Skin epidermis (tissue), 12 donors: Measurements from ENCODE around the gene RASIP1.
"Not testable (repeated sequence)": the region's sequence is repeated elsewhere in the genome, so short reads cannot be mapped to it uniquely, and the experiment has no call there.

ENCODE experiments used
- H3K27ac ChIP-seq, 21 experiments: fragments of 200-600 bp; sonication (generic) in 11 of 21; one replicate each; pipeline ENCODE4 v1.5.0; 2020; ENCODE audit warnings: mild to moderate bottlenecking in 3 of 21, inconsistent platforms in 2 of 21, moderate library complexity in 2 of 21
- H3K4me3 ChIP-seq, 7 experiments: fragments of 200-600 bp; sonication (generic) in 2 of 7; one replicate each; pipeline ENCODE4 v1.5.0; 2020; ENCODE audit warnings: inconsistent platforms in 2 of 7, mild to moderate bottlenecking in 2 of 7, moderate library complexity in 1 of 7

Gene RASIP1

GRCh38 chr19:48686088-48686487, 54.3 kb downstream of the RASIP1 start:
- Histone ChIP-seq H3K27ac (peak overlapping the region in 1 of 21 experiments; percentile 11), H3K4me3 (no peak overlapping the region)

DNA sequence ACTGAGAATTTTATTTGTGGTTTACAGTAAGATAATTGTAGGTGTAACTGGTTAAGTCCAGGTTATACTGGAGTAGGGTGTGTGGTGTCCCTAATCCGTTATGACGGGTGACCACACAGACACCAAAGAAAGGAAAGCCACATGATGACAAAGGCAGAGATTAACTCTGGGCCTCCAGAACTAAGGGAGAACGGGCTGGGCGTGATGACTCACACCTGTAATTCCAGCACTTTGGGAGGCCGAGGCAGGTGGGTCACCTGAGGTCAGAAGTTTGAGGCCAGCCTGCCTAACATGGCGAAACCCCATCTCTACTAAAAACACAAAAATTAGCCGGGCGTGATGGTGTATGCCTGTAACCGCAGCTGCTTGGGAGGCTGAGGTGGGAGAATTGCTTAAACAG, 54.8 kb downstream of the RASIP1 start:
- H3K27ac ChIP-seq = peak overlapping the region in 1 of 21 experiments; percentile 11
- H3K4me3 ChIP-seq = no peak overlapping the region

DNA sequence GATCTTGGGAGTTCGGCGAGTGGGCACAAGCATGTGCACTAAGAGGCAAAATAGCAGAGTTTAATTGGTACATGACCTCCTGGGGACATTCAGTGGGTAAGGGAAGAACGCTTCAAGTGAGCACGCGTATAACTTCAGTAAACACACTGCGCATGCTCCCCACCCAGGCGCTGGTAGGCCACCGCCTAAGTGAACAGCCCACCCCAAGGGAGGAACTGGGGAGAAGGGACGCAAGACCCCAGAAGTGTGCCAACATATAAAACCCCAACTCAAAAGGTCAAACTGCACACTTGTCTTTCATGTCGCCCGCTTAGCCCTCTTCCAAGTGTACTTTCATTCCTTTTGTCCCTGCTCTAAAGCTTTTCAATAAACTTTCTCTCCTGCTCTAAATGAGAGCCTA, 57.1 kb downstream of the RASIP1 start:
- Histone ChIP-seq H3K27ac (peak overlapping the region in 1 of 21 experiments; percentile 6), H3K4me3 (no peak overlapping the region)

DNA sequence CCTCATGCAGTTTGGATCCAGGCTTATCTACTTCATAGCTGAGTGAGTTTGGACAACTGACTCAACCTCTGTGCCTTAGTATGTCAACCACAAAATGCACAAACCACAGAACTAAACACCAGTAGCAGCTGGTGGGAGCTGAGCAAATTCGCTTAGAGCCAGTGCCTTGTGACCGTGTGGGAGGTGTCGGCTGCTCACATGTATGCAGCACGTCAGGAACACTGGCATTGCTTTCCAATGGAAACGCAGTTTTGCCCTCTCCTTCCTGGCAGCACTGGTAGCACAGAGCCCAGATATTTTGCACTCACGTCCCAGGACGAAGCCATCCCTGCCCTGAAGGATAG, 59.3 kb downstream of the RASIP1 start:
- H3K27ac ChIP-seq = peak overlapping the region in 1 of 21 experiments; percentile 54

DNA sequence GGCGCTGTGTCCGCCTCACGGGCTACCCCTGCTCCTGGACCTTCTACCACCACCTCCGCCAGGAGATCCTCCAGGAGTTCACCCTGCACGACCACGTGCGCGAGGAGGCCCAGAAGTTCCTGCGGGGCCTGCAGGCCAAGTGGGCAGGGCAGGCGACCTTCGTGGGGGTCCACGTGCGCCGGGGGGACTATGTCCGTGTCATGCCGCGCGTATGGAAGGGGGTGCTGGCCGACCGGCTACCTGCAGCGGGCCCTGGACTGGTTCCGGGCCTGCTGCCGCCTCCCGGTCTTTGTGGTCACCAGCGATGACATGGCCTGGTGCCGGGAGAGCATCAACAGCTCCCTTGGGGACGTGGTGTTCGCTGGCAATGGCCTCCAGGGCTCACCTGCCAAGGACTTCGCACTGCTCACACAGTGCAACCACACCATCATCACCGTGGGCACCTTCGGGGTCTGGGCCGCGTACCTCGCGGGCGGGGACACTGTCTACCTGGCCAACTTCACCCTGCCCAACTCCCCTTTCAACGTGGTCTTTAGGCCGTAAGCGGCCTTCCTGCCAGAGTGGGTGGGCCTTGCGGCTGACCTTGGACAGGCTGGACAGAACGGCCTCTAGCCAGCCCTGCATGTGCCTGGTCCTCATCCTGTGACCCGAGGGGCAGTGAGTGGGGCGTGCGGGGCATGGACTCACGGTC, 59.8 kb downstream of the RASIP1 start:
- no peak overlapping the region for H3K4me3 ChIP-seq
- peak overlapping the region in 2 of 21 experiments; percentile 12 to 54 for H3K27ac ChIP-seq

More for the DNA sequence above, 59.3 kb downstream of the RASIP1 start:
- H3K4me3 ChIP-seq = no peak overlapping the region

DNA sequence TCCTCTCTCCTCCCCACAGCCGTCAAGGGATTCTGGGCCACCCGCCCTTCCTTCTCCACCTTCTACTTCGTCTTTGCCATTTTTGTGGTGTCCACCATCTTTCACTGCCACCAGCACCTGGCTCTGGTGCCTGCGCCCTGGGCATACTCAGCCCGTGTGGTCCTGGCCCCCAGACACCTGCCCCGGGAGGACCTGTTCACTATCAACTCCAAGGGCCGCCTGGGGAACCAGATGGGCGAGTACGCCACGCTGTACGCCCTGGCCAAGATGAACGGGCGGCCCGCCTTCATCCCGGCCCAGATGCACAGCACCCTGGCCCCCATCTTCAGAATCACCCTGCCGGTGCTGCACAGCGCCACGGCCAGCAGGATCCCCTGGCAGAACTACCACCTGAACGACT, 60.4 kb downstream of the RASIP1 start:
- not testable (repeated sequence) for H3K27ac ChIP-seq, H3K4me3 ChIP-seq

GRCh38 chr19:48678201-48678600, 62.2 kb downstream of the RASIP1 start:
- Histone ChIP-seq H3K4me3 (no peak overlapping the region), H3K27ac (peak overlapping the region in 3 of 21 experiments; percentile 3 to 65 (median 33))

- Histone ChIP-seq H3K4me3 (no peak overlapping the region), H3K27ac (peak overlapping the region in 10 of 21 experiments; percentile 7 to 68 (median 48))
These were observed 63.5 kb downstream of the RASIP1 start for GRCh38 chr19:48676887-48677286.

DNA sequence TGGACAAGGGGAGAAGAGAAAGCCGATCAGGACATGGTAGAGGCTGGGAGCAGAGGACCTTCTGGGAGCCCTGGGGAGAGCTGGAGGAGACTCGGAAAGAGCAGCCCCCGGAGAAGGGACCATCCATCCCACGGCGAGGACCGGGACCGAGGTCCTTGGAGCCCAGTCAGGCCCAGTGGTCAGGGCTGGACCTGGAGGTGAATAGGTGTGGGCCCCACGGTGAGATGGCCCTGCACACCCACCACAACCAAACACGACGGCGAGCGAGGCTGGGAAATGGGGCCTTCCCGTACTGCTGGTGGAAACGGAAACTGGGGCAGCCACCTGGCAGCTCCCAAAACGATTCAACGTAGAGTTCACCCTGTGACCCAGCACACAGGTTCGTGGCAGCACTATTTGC, 63.9 kb downstream of the RASIP1 start:
- no peak overlapping the region for H3K4me3 ChIP-seq
- peak overlapping the region in 13 of 21 experiments; percentile 24 to 72 (median 62) for H3K27ac ChIP-seq

- H3K4me3 ChIP-seq = no peak overlapping the region
- H3K27ac ChIP-seq = peak overlapping the region in 3 of 21 experiments; percentile 64 to 72 (median 68)
These were observed 65.2 kb downstream of the RASIP1 start for GRCh38 chr19:48674921-48675824.

DNA sequence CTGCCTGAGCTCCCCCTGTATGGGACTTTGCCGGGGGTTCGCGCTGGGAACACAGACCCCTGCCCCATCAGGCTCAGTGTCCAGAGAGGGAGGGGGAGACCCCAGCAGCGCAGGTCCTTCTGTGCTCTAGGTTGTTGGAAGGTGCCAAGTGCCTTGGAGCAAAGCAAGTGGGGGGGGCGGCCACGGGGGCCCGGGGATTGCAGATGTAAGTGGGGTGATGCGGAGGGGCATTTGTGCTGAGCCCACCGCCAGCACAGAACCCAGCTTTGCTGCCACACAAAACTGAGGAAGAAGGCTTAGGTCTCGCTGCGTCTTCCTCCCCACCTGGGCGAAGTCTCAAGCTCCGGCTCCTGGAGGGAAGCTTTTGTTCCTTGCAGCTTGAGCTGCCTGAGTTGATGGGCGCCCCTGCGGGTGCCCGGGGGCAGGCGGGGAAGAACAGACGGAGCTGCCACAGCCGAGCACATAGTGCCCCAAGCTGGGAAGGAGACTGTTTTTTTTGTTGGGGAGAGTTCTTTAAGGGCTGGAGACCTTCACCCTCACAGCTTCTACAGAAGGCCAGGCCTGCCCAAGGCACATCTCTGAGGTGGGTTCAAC, 66.1 kb downstream of the RASIP1 start:
- H3K27ac ChIP-seq = no peak overlapping the region

GRCh38 chr19:48673436-48674100, 66.8 kb downstream of the RASIP1 start:
- Histone ChIP-seq H3K4me3 (no peak overlapping the region), H3K27ac (no peak overlapping the region)

More for the DNA sequence above, 66.1 kb downstream of the RASIP1 start:
- no peak overlapping the region for H3K4me3 ChIP-seq

GRCh38 chr19:48672994-48673393, 67.4 kb downstream of the RASIP1 start, which contains the start of gene NTN5:
NTN5 (minus strand) TSS chr19:48673017; CDS start chr19:48670986, 2,031 bp downstream.
- Histone ChIP-seq H3K4me3 (no peak within 1 kb of the TSS), H3K27ac (no peak within 1 kb of the TSS)

DNA sequence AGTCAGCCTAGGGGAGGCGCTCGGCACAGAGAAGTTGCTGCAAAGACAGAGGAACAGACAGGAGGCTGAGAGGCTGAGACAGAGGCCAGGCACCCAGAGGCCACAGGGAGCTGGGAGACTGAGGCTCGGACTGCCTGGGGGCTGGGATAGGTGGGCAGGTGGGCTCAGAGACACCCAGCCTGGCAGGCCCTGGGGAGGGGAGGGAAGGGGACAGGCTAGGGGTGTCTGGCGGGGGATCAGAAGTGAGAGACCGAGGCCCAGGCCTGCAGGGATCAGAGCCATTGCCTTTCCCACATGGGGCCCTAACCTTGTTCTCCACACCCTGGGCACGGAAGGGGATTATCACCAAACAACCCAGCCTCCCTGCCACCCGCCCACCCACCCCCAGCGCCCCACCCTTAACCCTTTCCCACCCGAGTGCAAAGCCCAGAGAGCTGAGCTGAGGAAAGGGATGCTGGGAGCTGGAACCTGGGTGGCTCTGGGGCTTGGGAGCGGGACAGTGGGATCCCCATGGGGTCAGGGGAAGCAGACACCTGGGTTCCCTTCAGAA, 68.9 kb downstream of the RASIP1 start:
- Histone ChIP-seq H3K4me3 (no peak overlapping the region), H3K27ac (no peak overlapping the region)

DNA sequence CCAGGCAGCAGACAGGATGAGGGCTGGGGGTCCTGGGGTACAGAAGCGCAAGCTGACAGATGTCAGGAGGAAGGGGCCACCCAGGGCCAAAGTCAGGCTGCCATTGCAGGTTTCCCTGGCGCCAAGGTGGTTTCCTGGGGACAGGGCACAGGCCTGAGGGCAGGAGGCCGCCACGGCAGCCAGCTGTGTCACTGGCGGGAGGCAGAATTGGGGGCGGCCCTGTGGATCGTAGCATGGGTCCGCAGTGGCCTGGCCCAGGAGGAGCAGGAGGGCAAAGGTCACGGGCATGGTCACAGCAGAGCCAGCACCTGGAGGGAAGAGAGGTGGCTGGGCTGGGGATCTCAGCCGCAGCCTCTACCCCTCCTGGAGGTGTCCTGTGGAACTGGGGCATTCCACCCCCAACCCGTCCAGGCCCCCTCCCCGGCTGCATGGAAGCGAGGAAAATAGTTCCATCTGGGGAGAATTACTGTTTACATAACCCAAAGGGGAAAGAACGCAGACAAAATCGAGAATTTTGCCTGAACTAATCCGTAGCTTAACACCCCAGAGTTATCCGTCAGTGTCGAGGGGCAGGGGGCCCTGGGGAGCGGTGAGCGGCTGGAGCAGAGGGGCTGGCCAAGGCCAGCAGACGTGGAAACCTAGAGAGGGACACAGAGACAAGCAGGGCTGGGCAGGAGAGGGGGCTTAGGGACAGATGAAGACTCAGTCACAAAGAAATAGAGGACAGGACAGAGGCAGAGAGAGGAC, 69.5 kb downstream of the RASIP1 start:
- H3K4me3 ChIP-seq = no peak overlapping the region
- no peak overlapping the region for H3K27ac ChIP-seq
